BE2C (cell line): ENCODE measurements around the gene KIZ.

ENCODE experiments used
- DNase-seq: peaks from one replicate; pipeline ENCODE4 v3.0.0-alpha.2; 2020
- H3K27me3 ChIP-seq: fragments of 250-450 bp; sonication (Bioruptor Pico); 2 replicates; pipeline ENCODE4 v1.5.1; 2020; ENCODE audit warnings: mild to moderate bottlenecking
- H3K36me3 ChIP-seq: fragments of 250-450 bp; sonication (Bioruptor Pico); 2 replicates; pipeline ENCODE4 v1.5.1; 2020; ENCODE audit warnings: mild to moderate bottlenecking
- H3K4me1 ChIP-seq: fragments of 250-450 bp; sonication (Bioruptor Pico); 2 replicates; pipeline ENCODE4 v1.5.1; 2020
- H3K4me3 ChIP-seq: 2 replicates; pipeline ENCODE4 v1.5.1; 2011; ENCODE audit warnings: low read depth, low read length
- H3K9me3 ChIP-seq: fragments of 250-450 bp; sonication (Bioruptor Pico); 2 replicates; pipeline ENCODE4 v1.5.1; 2020
- TF ChIP-seq, protein P1 (sequence below): IDR thresholded peaks from 2 replicates; pipeline ENCODE4 v1.5.1; 2012; ENCODE audit warnings: mild to moderate bottlenecking, low read depth, low read length

Gene KIZ

DNA sequence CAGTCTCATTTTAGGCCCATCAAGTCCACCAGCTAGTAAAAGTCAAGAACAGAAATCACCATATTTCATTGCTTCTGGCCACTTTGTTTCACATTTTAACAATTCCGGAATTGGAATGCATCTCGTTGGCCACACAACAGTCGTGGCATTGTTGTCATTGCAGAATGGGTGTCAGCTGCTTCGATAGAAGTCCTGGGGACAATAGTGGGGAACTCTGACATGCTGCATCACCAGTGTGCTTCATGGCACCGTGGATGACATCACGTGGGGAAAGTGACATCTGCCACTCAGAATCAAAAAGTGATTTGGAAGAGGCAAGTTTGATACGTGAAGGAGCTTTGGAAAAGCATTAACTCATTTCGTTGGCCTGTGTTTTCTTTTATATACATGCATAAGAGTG is 133.5 kb downstream of the KIZ start:
- H3K4me3 ChIP-seq, result no peak overlapping the region
- DNase-seq, result no peak
- H3K4me1 ChIP-seq, result no peaks in the 10 kb centered on the region
- TF ChIP-seq, protein P1, sequence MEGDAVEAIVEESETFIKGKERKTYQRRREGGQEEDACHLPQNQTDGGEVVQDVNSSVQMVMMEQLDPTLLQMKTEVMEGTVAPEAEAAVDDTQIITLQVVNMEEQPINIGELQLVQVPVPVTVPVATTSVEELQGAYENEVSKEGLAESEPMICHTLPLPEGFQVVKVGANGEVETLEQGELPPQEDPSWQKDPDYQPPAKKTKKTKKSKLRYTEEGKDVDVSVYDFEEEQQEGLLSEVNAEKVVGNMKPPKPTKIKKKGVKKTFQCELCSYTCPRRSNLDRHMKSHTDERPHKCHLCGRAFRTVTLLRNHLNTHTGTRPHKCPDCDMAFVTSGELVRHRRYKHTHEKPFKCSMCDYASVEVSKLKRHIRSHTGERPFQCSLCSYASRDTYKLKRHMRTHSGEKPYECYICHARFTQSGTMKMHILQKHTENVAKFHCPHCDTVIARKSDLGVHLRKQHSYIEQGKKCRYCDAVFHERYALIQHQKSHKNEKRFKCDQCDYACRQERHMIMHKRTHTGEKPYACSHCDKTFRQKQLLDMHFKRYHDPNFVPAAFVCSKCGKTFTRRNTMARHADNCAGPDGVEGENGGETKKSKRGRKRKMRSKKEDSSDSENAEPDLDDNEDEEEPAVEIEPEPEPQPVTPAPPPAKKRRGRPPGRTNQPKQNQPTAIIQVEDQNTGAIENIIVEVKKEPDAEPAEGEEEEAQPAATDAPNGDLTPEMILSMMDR, result no peak
- no peaks in the 10 kb centered on the region for H3K9me3 ChIP-seq
- no peaks in the 10 kb centered on the region for H3K36me3 ChIP-seq
- no peaks in the 10 kb centered on the region for H3K27me3 ChIP-seq

DNA sequence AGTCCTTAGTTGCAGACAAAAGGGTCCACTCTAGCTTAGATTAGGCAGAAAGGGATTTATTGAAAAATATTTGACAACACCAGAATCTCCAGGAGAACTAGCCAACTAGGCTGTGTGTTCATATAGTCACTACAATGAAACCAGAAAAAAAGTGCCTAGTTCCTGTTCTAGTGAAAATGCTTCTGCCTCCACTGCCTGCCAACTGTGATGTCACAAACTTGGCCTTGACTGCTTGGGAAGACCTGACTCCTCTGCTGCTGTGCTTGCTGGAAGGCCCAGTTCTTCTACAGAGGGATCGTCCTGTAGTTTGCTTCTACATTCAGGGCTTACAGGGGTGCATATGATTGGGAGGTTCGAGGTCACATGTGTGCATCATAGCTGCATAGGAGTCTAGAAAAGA is 136.9 kb downstream of the KIZ start:
- Histone ChIP-seq H3K9me3 (peaks cover 3% of the 10 kb centered on the region; the same call in 1 of the 2 replicates), H3K4me1 (no peaks in the 10 kb centered on the region), H3K36me3 (no peaks in the 10 kb centered on the region), H3K27me3 (peaks cover 5% of the 10 kb centered on the region; the same call in 1 of the 2 replicates), H3K4me3 (no peak overlapping the region)
- TF ChIP-seq, protein P1, result no peak
- DNase-seq, result no peak

DNA sequence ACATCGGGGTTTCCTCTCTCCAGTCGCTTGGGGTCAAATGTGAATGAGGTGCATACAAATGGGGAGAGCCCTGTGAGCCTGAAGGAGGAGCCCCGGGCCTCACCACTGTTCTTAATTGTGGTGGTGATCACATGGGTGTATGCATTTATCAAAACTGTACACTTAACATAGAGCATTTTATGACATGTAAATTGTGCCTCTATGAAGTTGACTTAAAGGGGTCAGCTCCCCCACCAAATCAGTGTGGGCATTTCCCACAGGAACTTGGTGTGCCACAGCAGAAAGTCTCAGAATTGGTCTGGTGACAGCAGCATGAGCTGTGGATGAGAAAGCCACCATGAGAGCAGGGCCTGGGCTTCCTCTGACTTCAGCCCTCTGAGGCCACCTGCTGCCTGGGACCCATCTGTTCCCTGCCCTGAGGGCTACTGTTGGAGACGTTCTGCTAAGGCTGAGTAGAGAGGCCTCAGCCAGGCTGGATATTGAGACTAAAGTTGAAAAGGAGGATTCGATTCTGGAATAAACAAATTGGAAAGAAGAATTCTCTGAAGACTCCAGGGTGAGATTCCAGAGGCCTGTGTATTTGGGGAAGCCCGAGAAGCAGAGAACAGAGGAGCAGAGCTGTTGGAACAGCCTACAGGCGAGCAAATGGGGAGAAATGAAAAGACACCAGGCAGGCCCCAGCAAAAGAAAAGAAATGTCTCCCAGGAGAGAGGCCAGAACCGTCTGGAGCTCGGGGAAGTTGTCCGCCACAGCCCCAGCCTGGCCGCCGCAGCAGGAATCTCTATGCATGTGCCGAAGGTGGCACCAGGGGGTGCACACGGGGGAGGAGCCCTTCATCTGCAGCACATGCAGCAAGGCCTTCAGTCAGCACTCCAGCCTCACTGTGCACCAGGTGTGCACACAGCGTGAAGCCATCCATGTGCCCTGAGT is 139.6 kb downstream of the KIZ start:
- no peaks in the 10 kb centered on the region for H3K36me3 ChIP-seq
- DNase-seq, result no peak
- peaks cover 5% of the 10 kb centered on the region; the same call in 1 of the 2 replicates for H3K27me3 ChIP-seq
- H3K4me1 ChIP-seq, result no peaks in the 10 kb centered on the region
- TF ChIP-seq, protein P1, result no peak
- peaks cover 3% of the 10 kb centered on the region; the same call in 1 of the 2 replicates for H3K9me3 ChIP-seq
- H3K4me3 ChIP-seq, result no peak overlapping the region

DNA sequence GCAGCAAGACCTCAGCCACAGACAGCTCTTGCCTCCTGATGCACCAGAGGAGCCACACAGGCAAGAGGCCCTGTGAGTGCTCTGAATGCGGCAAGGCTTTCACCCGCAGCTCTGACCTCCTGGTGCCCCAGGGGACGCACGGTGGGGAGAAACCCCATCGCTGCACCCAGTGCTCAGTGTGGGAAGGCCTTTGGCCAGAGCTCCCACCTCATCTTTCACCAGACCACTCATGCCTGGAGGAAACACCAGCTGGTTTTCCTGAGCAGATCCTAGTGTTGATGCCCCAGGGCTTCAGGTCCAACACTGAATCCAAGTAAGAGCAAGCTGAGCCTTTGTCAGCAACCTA is 140.3 kb downstream of the KIZ start:
- peaks cover 3% of the 10 kb centered on the region; the same call in 1 of the 2 replicates for H3K9me3 ChIP-seq

DNA sequence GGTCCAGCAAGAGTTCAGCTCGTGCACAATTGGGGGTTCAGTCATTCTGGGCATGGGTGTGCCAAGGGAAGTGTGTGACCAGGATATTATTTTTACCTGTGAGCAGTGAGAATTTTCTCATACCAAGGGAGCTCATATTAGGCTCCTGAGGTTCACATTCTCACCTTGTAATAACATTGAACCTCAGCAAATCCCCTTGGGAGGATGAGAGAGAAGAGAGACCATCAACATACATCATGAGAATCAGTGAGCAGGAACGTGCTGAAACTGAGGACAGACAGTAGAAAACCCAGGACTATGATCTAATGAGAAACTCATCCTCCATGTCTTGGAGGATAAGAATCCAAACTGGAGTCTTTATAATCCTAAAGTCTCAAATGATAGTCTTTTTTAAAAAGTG is 143.9 kb downstream of the KIZ start:
- no peak for DNase-seq
- Histone ChIP-seq H3K27me3 (peaks cover 2% of the 10 kb centered on the region; the same call in 1 of the 2 replicates), H3K4me3 (no peak overlapping the region), H3K4me1 (no peaks in the 10 kb centered on the region), H3K36me3 (no peaks in the 10 kb centered on the region), H3K9me3 (peaks cover 3% of the 10 kb centered on the region; the same call in 1 of the 2 replicates)
- TF ChIP-seq, protein P1, result no peak

More for the DNA sequence above, 140.3 kb downstream of the KIZ start:
- Histone ChIP-seq H3K27me3 (peaks cover 5% of the 10 kb centered on the region; the same call in 1 of the 2 replicates), H3K4me1 (no peaks in the 10 kb centered on the region), H3K4me3 (no peak overlapping the region), H3K36me3 (no peaks in the 10 kb centered on the region)
- TF ChIP-seq, protein P1, result no peak
- DNase-seq, result no peak

DNA sequence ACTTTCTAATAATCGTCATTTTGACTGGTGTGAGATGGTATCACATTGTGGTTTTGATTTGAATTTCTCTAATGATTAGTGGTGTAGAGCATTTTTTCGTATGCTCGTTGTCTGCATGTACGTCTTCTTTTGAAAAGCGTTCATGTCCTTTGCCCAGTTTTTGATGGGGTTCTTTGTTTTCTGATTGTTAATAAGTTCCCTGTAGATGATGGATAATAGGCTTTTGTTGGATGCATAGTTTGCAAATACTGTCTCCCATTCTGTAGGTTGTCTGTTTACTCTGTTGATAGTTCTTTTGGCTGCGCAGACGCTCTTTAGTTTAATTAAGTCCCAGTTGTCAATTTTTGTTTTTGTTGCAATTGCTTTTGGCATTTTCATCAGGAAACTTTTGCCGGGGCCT is 144.9 kb downstream of the KIZ start:
- TF ChIP-seq, protein P1, result no peak
- DNase-seq, result no peak

More for the DNA sequence above, 144.9 kb downstream of the KIZ start:
- no peaks in the 10 kb centered on the region for H3K27me3 ChIP-seq
- H3K9me3 ChIP-seq, result peaks cover 3% of the 10 kb centered on the region; the same call in 1 of the 2 replicates
- H3K4me1 ChIP-seq, result no peaks in the 10 kb centered on the region
- no peaks in the 10 kb centered on the region for H3K36me3 ChIP-seq
- H3K4me3 ChIP-seq, result no peak overlapping the region
